Measurements from ENCODE around the gene FKBP1A.
"Not testable (repeated sequence)": the region's sequence is repeated elsewhere in the genome, so short reads cannot be mapped to it uniquely, and the experiment has no call there.

FKBP1A gene

DNA sequence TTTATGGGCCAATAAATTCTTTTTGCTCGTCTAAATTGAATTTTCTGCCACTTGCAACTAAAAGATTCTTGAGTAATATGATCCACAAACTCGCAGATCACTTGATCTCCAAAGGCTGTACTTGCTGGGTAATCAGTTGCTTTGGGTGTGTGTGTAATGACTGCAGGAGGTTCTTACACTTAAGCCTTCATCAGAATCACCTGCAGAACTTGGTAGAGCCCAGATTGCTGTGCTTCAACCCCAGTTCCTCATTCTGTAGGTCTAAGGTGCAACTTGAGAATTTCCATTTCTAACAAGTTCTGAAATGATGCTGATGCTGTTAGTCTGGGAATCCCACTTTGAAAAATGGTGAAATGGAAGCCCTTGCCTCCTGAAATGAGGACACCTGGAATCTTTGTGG is 12.9 kb upstream of the FKBP1A start:
- TF ChIP-seq, protein P1, sequence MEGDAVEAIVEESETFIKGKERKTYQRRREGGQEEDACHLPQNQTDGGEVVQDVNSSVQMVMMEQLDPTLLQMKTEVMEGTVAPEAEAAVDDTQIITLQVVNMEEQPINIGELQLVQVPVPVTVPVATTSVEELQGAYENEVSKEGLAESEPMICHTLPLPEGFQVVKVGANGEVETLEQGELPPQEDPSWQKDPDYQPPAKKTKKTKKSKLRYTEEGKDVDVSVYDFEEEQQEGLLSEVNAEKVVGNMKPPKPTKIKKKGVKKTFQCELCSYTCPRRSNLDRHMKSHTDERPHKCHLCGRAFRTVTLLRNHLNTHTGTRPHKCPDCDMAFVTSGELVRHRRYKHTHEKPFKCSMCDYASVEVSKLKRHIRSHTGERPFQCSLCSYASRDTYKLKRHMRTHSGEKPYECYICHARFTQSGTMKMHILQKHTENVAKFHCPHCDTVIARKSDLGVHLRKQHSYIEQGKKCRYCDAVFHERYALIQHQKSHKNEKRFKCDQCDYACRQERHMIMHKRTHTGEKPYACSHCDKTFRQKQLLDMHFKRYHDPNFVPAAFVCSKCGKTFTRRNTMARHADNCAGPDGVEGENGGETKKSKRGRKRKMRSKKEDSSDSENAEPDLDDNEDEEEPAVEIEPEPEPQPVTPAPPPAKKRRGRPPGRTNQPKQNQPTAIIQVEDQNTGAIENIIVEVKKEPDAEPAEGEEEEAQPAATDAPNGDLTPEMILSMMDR (conservative IDR thresholded peaks at IDR 0.05; ENCODE audit: low read depth): no peak
- no peak for DNase-seq (ENCODE audit: low spot score)
- CTCF ChIA-PET: no interaction called here
- POLR2A ChIA-PET (ENCODE audit: low non-redundant PET): no interaction called here
- no peak overlapping the region for H3K27ac ChIP-seq

DNA sequence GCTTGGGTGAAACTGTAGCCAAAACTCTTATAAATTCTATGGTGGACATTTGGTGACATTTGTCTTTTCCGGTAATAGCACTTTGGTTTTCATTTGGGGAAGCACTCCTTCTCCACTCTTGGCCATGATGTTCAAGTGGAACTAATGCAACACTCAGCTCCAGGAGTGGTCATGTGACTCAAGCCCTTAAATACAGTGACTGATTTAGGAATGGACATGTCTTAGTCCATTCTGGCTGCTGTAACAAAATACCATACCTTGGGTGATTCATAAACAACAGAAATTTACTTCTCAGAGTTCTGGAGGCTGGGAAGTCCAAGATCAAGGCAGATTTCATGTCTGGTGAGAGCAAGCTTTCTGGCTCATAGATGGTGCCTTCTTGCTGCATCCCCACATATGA is 10.8 kb upstream of the FKBP1A start:
- no peak overlapping the region for H3K27ac ChIP-seq
- POLR2A ChIA-PET (ENCODE audit: low non-redundant PET): no interaction called here
- CTCF ChIA-PET: no interaction called here
- TF ChIP-seq, protein P1 (conservative IDR thresholded peaks at IDR 0.05; ENCODE audit: low read depth): no peak
- DNase-seq (ENCODE audit: low spot score): no peak

- TF ChIP-seq, protein P1 (conservative IDR thresholded peaks at IDR 0.05; ENCODE audit: low read depth): no peak
- ChIA-PET CTCF (no interaction called here), POLR2A (ENCODE audit: low non-redundant PET) (no interaction called here)
- no peak for DNase-seq (ENCODE audit: low spot score)
- no peak overlapping the region for H3K27ac ChIP-seq
These were observed 9.3 kb upstream of the FKBP1A start for GRCh38 chr20:1402149-1402548.

GRCh38 chr20:1401451-1401907 is 8.6 kb upstream of the FKBP1A start:
- no peak for DNase-seq (ENCODE audit: low spot score)
- ChIA-PET CTCF (no interaction called here), POLR2A (ENCODE audit: low non-redundant PET) (no interaction called here)
- TF ChIP-seq, protein P1 (conservative IDR thresholded peaks at IDR 0.05; ENCODE audit: low read depth): no peak
- no peak overlapping the region for H3K27ac ChIP-seq

GRCh38 chr20:1399678-1400366 is 7.0 kb upstream of the FKBP1A start:
- H3K27ac ChIP-seq: not testable (repeated sequence)

GRCh38 chr20:1398185-1398584 is 5.3 kb upstream of the FKBP1A start:
- H3K27ac ChIP-seq; DNase-seq (ENCODE audit: low spot score); POLR2A ChIA-PET (ENCODE audit: low non-redundant PET): not testable (repeated sequence)
- CTCF ChIA-PET: interaction anchor here (0.6 kb wide), 1 partner anchor 715 kb away, joined by 3 read pairs; no protein-coding TSS in a partner anchor

More at GRCh38 chr20:1399678-1400366, 7.0 kb upstream of the FKBP1A start:
- POLR2A ChIA-PET (ENCODE audit: low non-redundant PET): interaction anchor here (0.5 to 1.4 kb wide), 2 partner anchors 8 to 74 kb away, joined by 4 to 5 read pairs; no protein-coding TSS in a partner anchor
- peak; percentile 35 for DNase-seq (ENCODE audit: low spot score)
- CTCF ChIA-PET: not testable (repeated sequence)

GRCh38 chr20:1397710-1398109 is 4.9 kb upstream of the FKBP1A start:
- no peak overlapping the region for H3K27ac ChIP-seq
- ChIA-PET CTCF (interaction anchor here (0.6 kb wide), 1 partner anchor 715 kb away, joined by 3 read pairs; no protein-coding TSS in a partner anchor), POLR2A (ENCODE audit: low non-redundant PET) (no interaction called here)
- no peak for DNase-seq (ENCODE audit: low spot score)
- TF ChIP-seq, protein P1 (conservative IDR thresholded peaks at IDR 0.05; ENCODE audit: low read depth): no peak
